ENCODE data around the gene NUBPL.
"Not testable (repeated sequence)": the region's sequence is repeated elsewhere in the genome, so short reads cannot be mapped to it uniquely, and the experiment has no call there.

Gene NUBPL

GRCh38 chr14:31825459-31825858 is 264.3 kb downstream of the NUBPL start:
- DNase-seq: no peak

- DNase-seq: no peak
Observed at GRCh38 chr14:31827325-31827724, 266.1 kb downstream of the NUBPL start.

- DNase-seq: no peak
Observed at GRCh38 chr14:31828946-31829868, 268.0 kb downstream of the NUBPL start.

- DNase-seq: no peak
Observed at GRCh38 chr14:31834616-31835015, 273.4 kb downstream of the NUBPL start.

- DNase-seq: no peak
Observed at GRCh38 chr14:31835049-31835448, 273.8 kb downstream of the NUBPL start.

- no peak for DNase-seq
Observed at GRCh38 chr14:31837031-31837430, 275.8 kb downstream of the NUBPL start.

- DNase-seq: no peak
Observed at GRCh38 chr14:31842899-31843298, 281.7 kb downstream of the NUBPL start.

- DNase-seq: no peak
Observed at GRCh38 chr14:31843361-31844091, 282.3 kb downstream of the NUBPL start.

- DNase-seq: no peak
Observed at GRCh38 chr14:31854508-31855075, 293.4 kb downstream of the NUBPL start.

GRCh38 chr14:31855262-31855661 is 294.1 kb downstream of the NUBPL start:
- DNase-seq: no peak

- not testable (repeated sequence) for DNase-seq
Observed at GRCh38 chr14:31856003-31856402, 294.8 kb downstream of the NUBPL start.

GRCh38 chr14:31858868-31859267 is 297.7 kb downstream of the NUBPL start:
- DNase-seq: no peak

GRCh38 chr14:31864937-31865855 is 304.0 kb downstream of the NUBPL start:
- no peak for DNase-seq

- DNase-seq: no peak
Observed at GRCh38 chr14:31867570-31867969, 306.4 kb downstream of the NUBPL start.

GRCh38 chr14:31868096-31868495 is 306.9 kb downstream of the NUBPL start:
- DNase-seq: not testable (repeated sequence)

GRCh38 chr14:31876741-31877140 is 315.5 kb downstream of the NUBPL start:
- DNase-seq: no peak

GRCh38 chr14:31877255-31877798 is 316.1 kb downstream of the NUBPL start:
- no peak for DNase-seq

GRCh38 chr14:31879661-31880348 is 318.6 kb downstream of the NUBPL start:
- no peak for DNase-seq

GRCh38 chr14:31880935-31881334 is 319.7 kb downstream of the NUBPL start:
- no peak for DNase-seq

GRCh38 chr14:31881531-31882310 is 320.5 kb downstream of the NUBPL start:
- no peak for DNase-seq

- no peak for DNase-seq
Observed at GRCh38 chr14:31884238-31884637, 323.0 kb downstream of the NUBPL start.

Data from NCI-H1930 (cell line).